WI38 (cell line): ENCODE results near the gene ANO4.

Experiments used
- H3K4me3 ChIP-seq: 2 replicates; pipeline ENCODE4 v1.5.1; 2011; ENCODE audit warnings: low read depth, mild to moderate bottlenecking, control low read depth, low read length
- TF ChIP-seq, protein P1 (sequence below): IDR thresholded peaks from 2 replicates; pipeline ENCODE4 v1.5.1; 2012; ENCODE audit warnings: low read depth, mild to moderate bottlenecking, control low read depth, low read length

Gene ANO4

GRCh38 chr12:100993916-100994450, 199.4 kb downstream of the ANO4 start:
- H3K4me3 ChIP-seq: no peak overlapping the region
- TF ChIP-seq, protein P1, sequence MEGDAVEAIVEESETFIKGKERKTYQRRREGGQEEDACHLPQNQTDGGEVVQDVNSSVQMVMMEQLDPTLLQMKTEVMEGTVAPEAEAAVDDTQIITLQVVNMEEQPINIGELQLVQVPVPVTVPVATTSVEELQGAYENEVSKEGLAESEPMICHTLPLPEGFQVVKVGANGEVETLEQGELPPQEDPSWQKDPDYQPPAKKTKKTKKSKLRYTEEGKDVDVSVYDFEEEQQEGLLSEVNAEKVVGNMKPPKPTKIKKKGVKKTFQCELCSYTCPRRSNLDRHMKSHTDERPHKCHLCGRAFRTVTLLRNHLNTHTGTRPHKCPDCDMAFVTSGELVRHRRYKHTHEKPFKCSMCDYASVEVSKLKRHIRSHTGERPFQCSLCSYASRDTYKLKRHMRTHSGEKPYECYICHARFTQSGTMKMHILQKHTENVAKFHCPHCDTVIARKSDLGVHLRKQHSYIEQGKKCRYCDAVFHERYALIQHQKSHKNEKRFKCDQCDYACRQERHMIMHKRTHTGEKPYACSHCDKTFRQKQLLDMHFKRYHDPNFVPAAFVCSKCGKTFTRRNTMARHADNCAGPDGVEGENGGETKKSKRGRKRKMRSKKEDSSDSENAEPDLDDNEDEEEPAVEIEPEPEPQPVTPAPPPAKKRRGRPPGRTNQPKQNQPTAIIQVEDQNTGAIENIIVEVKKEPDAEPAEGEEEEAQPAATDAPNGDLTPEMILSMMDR: no peak

DNA sequence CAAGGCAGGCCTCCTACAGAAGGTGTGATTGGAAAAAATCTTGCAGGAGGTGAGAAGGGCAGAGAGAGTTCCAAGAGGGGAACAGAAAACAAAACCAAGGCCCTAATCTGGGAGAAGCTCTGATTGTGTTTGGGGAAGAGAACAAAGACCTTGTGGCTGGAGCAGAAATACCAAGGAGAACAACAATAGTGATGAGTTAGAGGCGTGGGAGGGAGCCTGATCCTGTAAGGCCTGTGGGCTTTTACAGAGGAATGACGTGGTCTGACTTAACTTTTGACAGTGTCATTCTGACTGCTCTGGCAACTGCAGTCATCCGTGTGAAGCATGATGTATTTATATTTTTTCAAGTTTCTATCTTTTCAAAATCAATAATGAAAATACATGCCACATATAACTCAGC, 200.6 kb downstream of the ANO4 start:
- no peak overlapping the region for H3K4me3 ChIP-seq
- TF ChIP-seq, protein P1: no peak

GRCh38 chr12:100995771-100996170, 201.2 kb downstream of the ANO4 start:
- H3K4me3 ChIP-seq: no peak overlapping the region
- TF ChIP-seq, protein P1: no peak

DNA sequence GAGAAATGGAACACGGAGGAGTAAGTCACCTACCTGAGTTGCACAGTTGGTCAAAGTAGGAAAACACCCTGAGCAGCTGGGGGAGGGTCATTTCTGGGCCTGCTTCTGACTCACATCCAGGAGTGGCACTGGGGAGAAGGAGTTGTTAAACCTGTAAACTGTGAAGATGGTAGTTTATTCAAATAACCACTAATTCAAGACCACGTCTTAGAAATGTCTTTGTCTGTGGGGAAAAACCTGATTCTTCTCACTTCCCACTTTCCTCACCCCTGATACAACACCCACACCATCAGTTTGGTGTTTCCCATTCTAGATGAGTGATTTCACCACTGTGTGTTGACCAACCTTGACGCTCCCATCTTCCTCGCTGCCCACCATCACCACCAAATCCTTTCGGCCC, 207.1 kb downstream of the ANO4 start:
- TF ChIP-seq, protein P1: no peak
- H3K4me3 ChIP-seq: no peak overlapping the region

DNA sequence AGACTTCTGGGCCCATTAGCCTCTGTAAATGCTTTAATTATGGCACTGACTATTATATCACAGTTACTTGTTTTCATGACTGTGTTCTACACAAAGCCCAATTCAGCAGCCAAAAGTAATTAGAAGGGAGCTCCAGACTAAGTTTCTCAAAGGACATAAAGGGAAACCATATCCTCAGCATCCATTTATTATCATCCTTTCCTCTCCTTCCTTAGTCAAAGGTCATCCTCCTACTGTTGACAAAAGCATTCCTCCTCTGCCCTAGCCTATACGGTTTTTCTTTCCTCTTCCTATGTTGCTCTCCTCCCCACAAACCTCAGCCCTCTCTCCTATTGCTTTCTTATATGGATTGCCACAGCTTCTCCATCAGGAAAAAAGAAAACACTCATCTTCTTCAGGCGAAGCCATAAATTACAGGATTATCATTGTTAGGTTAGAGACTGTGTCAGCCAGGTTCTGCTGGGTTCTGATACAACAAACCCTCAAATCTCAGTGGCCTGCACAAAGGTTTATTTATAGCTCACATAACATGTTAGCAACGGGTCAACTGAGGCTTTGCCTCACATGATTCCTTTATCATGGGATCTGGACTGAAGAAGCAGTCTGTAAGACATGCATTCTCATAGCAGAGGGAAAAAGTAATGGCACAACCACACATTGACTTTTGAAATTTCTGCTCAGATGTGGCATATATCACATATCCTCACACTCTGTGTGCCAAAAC, 208.3 kb downstream of the ANO4 start:
- TF ChIP-seq, protein P1: no peak
- no peak overlapping the region for H3K4me3 ChIP-seq

GRCh38 chr12:101004898-101005297, 210.3 kb downstream of the ANO4 start:
- TF ChIP-seq, protein P1: no peak

DNA sequence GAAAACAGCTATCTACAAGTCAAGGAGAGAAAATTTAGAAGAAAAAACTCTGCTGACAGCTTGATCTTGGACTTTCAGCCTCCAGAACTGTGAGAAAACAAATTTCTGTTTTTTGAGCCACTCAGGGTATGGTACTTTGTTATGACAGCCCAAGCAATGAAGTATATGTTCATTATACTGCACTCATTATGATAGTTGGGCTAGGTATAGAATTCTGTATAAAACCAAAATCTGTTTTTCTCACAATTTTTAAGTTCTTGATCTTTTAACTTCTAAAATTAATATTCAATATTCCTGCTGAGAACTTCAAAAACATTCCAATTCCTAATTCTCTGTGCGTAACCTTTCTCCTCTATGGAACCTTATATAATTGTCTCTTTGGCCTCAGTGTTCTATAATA, 214.7 kb downstream of the ANO4 start:
- H3K4me3 ChIP-seq: no peak overlapping the region
- TF ChIP-seq, protein P1: no peak

More at GRCh38 chr12:101004898-101005297, 210.3 kb downstream of the ANO4 start:
- no peak overlapping the region for H3K4me3 ChIP-seq
